IMR-90 (cell line): Measurements from ENCODE around the gene FHDC1. TPM values are rescaled to one million over a fixed set of nuclear protein-coding genes. Genes with fewer than 3 reads are reported as not detected.

Experiments
- ATAC-seq: fragments of 200-7000 bp; cut with Tn5 transposase; 2 replicates; pipeline ENCODE4 v1.9.1; 2020; ENCODE audit warnings: low read depth, mild to moderate bottlenecking, moderate library complexity
- BruUV-seq: library from RNA; stranded (reverse); fragments of 400-500 nt; replicated peaks from 2 replicates; lab custom pipeline; 2021; lab: Mats Ljungman, UMichigan
- CTCF ChIA-PET: fragments of 300-600 bp; formaldehyde crosslinking; extraction: SDS; loops from one replicate; lab custom pipeline; 2021; ENCODE audit warnings: antibody characterized with exemption; lab: Yijun Ruan, JAX
- POLR2A ChIA-PET: fragments of 300-600 bp; sonication (Branson Sonifier 250); formaldehyde crosslinking; loops from one replicate; lab custom pipeline; 2022; ENCODE audit warnings: antibody characterized with exemption; ENCODE audit not compliant: unreplicated experiment; lab: Charles Lee
- DNase-seq: peaks from one replicate; pipeline ENCODE4 v3.0.0; 2013
- H2AFZ ChIP-seq: replicated peaks from 2 replicates; pipeline ENCODE3; 2013; ENCODE audit warnings: low read length, mild to moderate bottlenecking; ENCODE audit not compliant: poor library complexity
- H2AK5ac ChIP-seq: 2 replicates; pipeline ENCODE4 v1.6.1; 2013; ENCODE audit warnings: low read depth, low read length, inconsistent platforms
- H2AK9ac ChIP-seq: replicated peaks from 2 replicates; pipeline ENCODE3; 2013; ENCODE audit warnings: mild to moderate bottlenecking, low read depth, low read length, moderate library complexity; ENCODE audit not compliant: poor library complexity
- H2BK120ac ChIP-seq: 2 replicates; pipeline ENCODE4 v1.6.1; 2013; ENCODE audit warnings: low read depth, low read length, inconsistent platforms
- H2BK15ac ChIP-seq: 3 replicates; pipeline ENCODE4 v1.6.1; 2013; ENCODE audit warnings: low read depth, low read length, inconsistent platforms
- H2BK20ac ChIP-seq: 2 replicates; pipeline ENCODE4 v1.6.1; 2013; ENCODE audit warnings: low read depth, mild to moderate bottlenecking, inconsistent platforms, low read length, moderate library complexity
- H2BK5ac ChIP-seq: 2 replicates; pipeline ENCODE4 v1.6.1; 2013; ENCODE audit warnings: mild to moderate bottlenecking, low read depth, low read length, inconsistent platforms; ENCODE audit not compliant: poor library complexity, severe bottlenecking
- H3K14ac ChIP-seq: replicated peaks from 2 replicates; pipeline ENCODE4 v1.6.1; 2013; ENCODE audit warnings: low read depth, low read length, inconsistent platforms
- H3K18ac ChIP-seq: 2 replicates; pipeline ENCODE4 v1.6.1; 2013; ENCODE audit warnings: low read depth, low read length, control low read depth
- H3K23ac ChIP-seq: 2 replicates; pipeline ENCODE4 v1.6.1; 2013; ENCODE audit warnings: low read depth, low read length, inconsistent platforms
- H3K27ac ChIP-seq: 2 replicates; pipeline ENCODE4 v1.5.1; 2013; ENCODE audit warnings: mild to moderate bottlenecking, control low read depth, low read length; ENCODE audit not compliant: insufficient read depth
- H3K27me3 ChIP-seq: 2 replicates; pipeline ENCODE4 v1.6.1; 2013; ENCODE audit warnings: low read length; ENCODE audit not compliant: control insufficient read depth, insufficient read depth
- H3K36me3 ChIP-seq: 2 replicates; pipeline ENCODE4 v1.6.1; 2013; ENCODE audit warnings: low read length, mixed read lengths; ENCODE audit not compliant: control insufficient read depth, insufficient read depth
- H3K4ac ChIP-seq: 2 replicates; pipeline ENCODE4 v1.6.1; 2013; ENCODE audit warnings: low read depth, low read length, inconsistent platforms
- H3K4me1 ChIP-seq: 2 replicates; pipeline ENCODE4 v1.6.1; 2013; ENCODE audit warnings: low read length, mixed read lengths; ENCODE audit not compliant: control insufficient read depth, insufficient read depth
- H3K4me2 ChIP-seq: 2 replicates; pipeline ENCODE4 v1.6.1; 2013; ENCODE audit warnings: low read depth, mild to moderate bottlenecking, control low read depth, low read length, moderate library complexity
- H3K4me3 ChIP-seq: 2 replicates; pipeline ENCODE4 v1.5.1; 2013; ENCODE audit warnings: low read depth, mild to moderate bottlenecking, control low read depth, low read length, moderate library complexity; ENCODE audit not compliant: insufficient read depth
- H3K56ac ChIP-seq: 2 replicates; pipeline ENCODE4 v1.6.1; 2013; ENCODE audit warnings: low read length, inconsistent platforms; ENCODE audit not compliant: insufficient read depth; ENCODE audit errors: extremely low read depth
- H3K79me1 ChIP-seq, 2 experiments: 2 replicates each; pipeline ENCODE4 v1.6.1; 2013; ENCODE audit warnings: low read length in 2 of 2, inconsistent platforms in 1 of 2, low read depth in 1 of 2
- H3K9ac ChIP-seq: 2 replicates; pipeline ENCODE4 v1.6.1; 2013; ENCODE audit warnings: low read depth, low read length, control low read depth
- H3K9me1 ChIP-seq: 2 replicates; pipeline ENCODE4 v1.6.1; 2013; ENCODE audit warnings: low read length, inconsistent platforms; ENCODE audit not compliant: insufficient read depth
- H3K9me3 ChIP-seq: 2 replicates; pipeline ENCODE4 v1.6.1; 2013; ENCODE audit warnings: low read length; ENCODE audit not compliant: control insufficient read depth, insufficient read depth
- H4K20me1 ChIP-seq: 2 replicates; pipeline ENCODE4 v1.6.1; 2013; ENCODE audit warnings: low read length, inconsistent platforms; ENCODE audit not compliant: insufficient read depth
- H4K5ac ChIP-seq: 2 replicates; pipeline ENCODE4 v1.6.1; 2013; ENCODE audit warnings: mild to moderate bottlenecking, low read depth, low read length, control low read depth
- H4K8ac ChIP-seq, 2 experiments: 2 replicates each; pipeline ENCODE4 v1.6.1; 2013; ENCODE audit warnings: low read depth in 2 of 2, low read length in 2 of 2, control low read depth in 1 of 2, inconsistent platforms in 1 of 2
- H4K91ac ChIP-seq: 2 replicates; pipeline ENCODE4 v1.6.1; 2013; ENCODE audit warnings: low read depth, low read length, inconsistent platforms; ENCODE audit not compliant: insufficient read depth
- BHLHE40 ChIP-seq: fragments of 150-350 bp; IDR thresholded peaks from 2 replicates; pipeline ENCODE4 v1.6.1; 2016; ENCODE audit warnings: mild to moderate bottlenecking, low read depth, low read length
- CHD1 ChIP-seq: IDR thresholded peaks from 2 replicates; pipeline ENCODE4 v1.6.1; 2012; ENCODE audit warnings: low read depth, low read length, improper control_type of control experiment
- ELK1 ChIP-seq: fragments of 150-350 bp; IDR thresholded peaks from 2 replicates; pipeline ENCODE4 v1.6.1; 2016; ENCODE audit warnings: low read depth, mild to moderate bottlenecking, low read length, moderate library complexity, borderline replicate concordance
- FOS ChIP-seq: fragments of 150-350 bp; IDR thresholded peaks from 2 replicates; pipeline ENCODE4 v1.6.1; 2016; ENCODE audit warnings: low read depth, low read length
- MAFK ChIP-seq: IDR thresholded peaks from 2 replicates; pipeline ENCODE4 v1.6.1; 2012; ENCODE audit warnings: low read depth, low read length, improper control_type of control experiment
- MAZ ChIP-seq: IDR thresholded peaks from 2 replicates; pipeline ENCODE4 v1.6.1; 2012; ENCODE audit warnings: low read depth, mild to moderate bottlenecking, low read length, improper control_type of control experiment, moderate library complexity, borderline replicate concordance
- MXI1 ChIP-seq: IDR thresholded peaks from 2 replicates; pipeline ENCODE4 v1.6.1; 2012; ENCODE audit warnings: low read depth, mild to moderate bottlenecking, low read length, moderate library complexity, borderline replicate concordance
- NFE2L2 ChIP-seq: fragments of 150-350 bp; IDR thresholded peaks from 2 replicates; pipeline ENCODE4 v1.6.1; 2016; ENCODE audit warnings: low read depth, mild to moderate bottlenecking, low read length
- RAD21 ChIP-seq: IDR thresholded peaks from 2 replicates; pipeline ENCODE4 v1.6.1; 2012; ENCODE audit warnings: low read length, improper control_type of control experiment
- WGBS, 2 experiments: methylation state at CpG; one replicate each; pipeline versions ENCODE4 v1.1.5 to v1.1.7; 2013; ENCODE audit warnings: missing lambda C conversion rate in 2 of 2; ENCODE audit not compliant: insufficient read length in 1 of 2; ENCODE audit errors: extremely low coverage in 2 of 2; 5-methylcytosine and 5-hydroxymethylcytosine counted together
- dilution Hi-C: fragments of 300-500 bp; cut with HindIII; formaldehyde crosslinking; loops from one replicate; pipeline ENCODE4 v1.14.3; 2018; ENCODE audit warnings: low sequenced_read_pairs; ENCODE audit not compliant: unreplicated experiment
- in situ Hi-C: fragments of 300-500 bp; cut with MboI; formaldehyde crosslinking; loops from 3 replicates; pipeline ENCODE4 v1.14.3; 2019; ENCODE audit warnings: low sequenced_read_pairs, inconsistent platforms, mixed read lengths
- intact Hi-C: fragments of 100-400 bp; cut with micrococcal nuclease; formaldehyde crosslinking; loops from 2 replicates; pipeline ENCODE4 v1.10.0; 2022
- polyA plus RNA-seq, 3 experiments: library from polyadenylated mRNA; depleted of rRNA; stranded (reverse); fragments of >200 nt; gene quantifications; 2 replicates each; pipeline ENCODE4 v1.2.3, GENCODE V29; 2012; ENCODE audit warnings: low replicate concordance in 1 of 3
- total RNA-seq: library from RNA; depleted of rRNA; stranded (reverse); fragments of >200 nt; gene quantifications from 2 replicates; pipeline ENCODE4 v1.2.3, GENCODE V29; 2012

The FHDC1 gene
- total and polyA plus RNA-seq, 2 of the 4 experiments (the other 2 are of a cell fraction), result under 0.01 to 0.09 TPM

DNA sequence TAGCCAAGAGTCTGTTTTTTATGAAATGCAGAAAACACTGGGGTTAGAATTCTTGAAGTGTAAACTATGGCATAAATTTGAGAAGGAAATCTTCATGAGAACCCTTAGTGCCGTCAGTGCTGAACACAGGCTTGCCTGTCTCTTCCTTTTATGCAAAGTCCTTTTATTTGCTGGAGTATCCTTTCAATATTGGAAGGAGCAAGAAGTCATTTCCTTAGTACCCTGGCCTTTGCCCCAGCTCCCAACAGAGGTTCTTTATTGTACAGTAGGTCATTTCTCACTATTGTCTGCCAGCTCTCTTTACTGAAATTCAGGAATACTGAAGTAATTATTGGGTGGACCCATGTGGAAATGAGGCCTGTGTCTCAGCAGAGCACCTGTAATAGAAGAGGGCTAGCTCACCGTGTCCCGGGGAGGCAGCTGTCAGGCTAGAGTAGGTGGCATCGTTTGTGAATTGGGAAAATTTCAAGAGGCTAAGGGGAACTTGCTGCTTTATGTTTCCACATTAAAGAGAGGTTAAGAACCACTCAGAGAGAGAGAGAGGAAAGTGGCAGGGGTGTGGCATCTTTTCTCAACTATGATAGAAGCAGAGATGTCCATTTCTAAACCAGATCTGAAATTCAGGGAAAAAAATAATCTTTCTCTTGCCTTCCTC lies 8.7 kb downstream of the FHDC1 start:
- Histone ChIP-seq H3K9me3 (no peaks in the 10 kb centered on the region), H3K27ac (no peak overlapping the region), H2BK5ac (no peak overlapping the region), H2AFZ (no peak overlapping the region), H3K14ac (no peak overlapping the region), H3K79me1 (no peaks in the 10 kb centered on the region), H3K27me3 (peaks cover 13% of the 10 kb centered on the region), H3K9ac (no peak overlapping the region), H3K56ac (no peak overlapping the region), H4K5ac (no peak overlapping the region), H3K4ac (no peak overlapping the region), H3K4me1 (no peaks in the 10 kb centered on the region), H4K8ac (no peak overlapping the region), H4K91ac (no peak overlapping the region), H3K36me3 (no peaks in the 10 kb centered on the region), H2BK15ac (no peak overlapping the region), H2BK20ac (no peak overlapping the region), H4K20me1 (no peaks in the 10 kb centered on the region), H3K23ac (no peak overlapping the region), H2AK9ac (no peak overlapping the region), H2AK5ac (no peak overlapping the region), H2BK120ac (no peak overlapping the region), H3K4me3 (no peak overlapping the region), H3K9me1 (no peaks in the 10 kb centered on the region), H3K4me2 (no peak overlapping the region), H3K18ac (no peak overlapping the region)
- WGBS, 2 experiments, result no CpG with 5 or more reads among the region's 4 CpGs
- dilution Hi-C loops, result no loop called here
- no TSS peak for BruUV-seq
- ChIA-PET CTCF (interaction anchor here (1.0 kb wide), 1 partner anchor 9 kb away, joined by 3 read pairs; no protein-coding TSS in a partner anchor), POLR2A (no interaction called here)
- DNase-seq (no peak), ATAC-seq (no peak)
- TF ChIP-seq MAFK, result no peak
- no peak for TF ChIP-seq ELK1
- no peak for TF ChIP-seq MAZ
- TF ChIP-seq MXI1, result no peak
- TF ChIP-seq RAD21, result no peak
- no peak for TF ChIP-seq BHLHE40
- TF ChIP-seq CHD1, result no peak
- TF ChIP-seq FOS, result no peak
- TF ChIP-seq NFE2L2, result no peak
- intact Hi-C loops, result loop anchor here (5.0 kb wide), 1 partner anchor 133 kb away; no protein-coding TSS in a partner anchor
- in situ Hi-C loops, result no loop called here
